SK-N-DZ (cell line): ENCODE data around the gene LAMC3. TPM values are rescaled to one million over a fixed set of nuclear protein-coding genes. Genes with fewer than 3 reads are reported as not detected.

Source experiments
- DNase-seq: peaks from one replicate; pipeline ENCODE4 v3.0.0-alpha.2; 2015; ENCODE audit warnings: low spot score
- polyA plus RNA-seq, 2 experiments: library from polyadenylated mRNA; depleted of rRNA; stranded (reverse); fragments of >200 nt; gene quantifications; 2 replicates each; pipeline ENCODE4 v1.2.3, GENCODE V29; 2014

LAMC3 gene
- 0.50 and 0.74 TPM in 2 replicates for polyA plus RNA-seq (2014; cell fraction: cytosol; rRNA removed)
- 0.31 TPM in 1 of 2 replicates, not detected in the other for polyA plus RNA-seq (2014; cell fraction: nucleus; rRNA removed)

DNA sequence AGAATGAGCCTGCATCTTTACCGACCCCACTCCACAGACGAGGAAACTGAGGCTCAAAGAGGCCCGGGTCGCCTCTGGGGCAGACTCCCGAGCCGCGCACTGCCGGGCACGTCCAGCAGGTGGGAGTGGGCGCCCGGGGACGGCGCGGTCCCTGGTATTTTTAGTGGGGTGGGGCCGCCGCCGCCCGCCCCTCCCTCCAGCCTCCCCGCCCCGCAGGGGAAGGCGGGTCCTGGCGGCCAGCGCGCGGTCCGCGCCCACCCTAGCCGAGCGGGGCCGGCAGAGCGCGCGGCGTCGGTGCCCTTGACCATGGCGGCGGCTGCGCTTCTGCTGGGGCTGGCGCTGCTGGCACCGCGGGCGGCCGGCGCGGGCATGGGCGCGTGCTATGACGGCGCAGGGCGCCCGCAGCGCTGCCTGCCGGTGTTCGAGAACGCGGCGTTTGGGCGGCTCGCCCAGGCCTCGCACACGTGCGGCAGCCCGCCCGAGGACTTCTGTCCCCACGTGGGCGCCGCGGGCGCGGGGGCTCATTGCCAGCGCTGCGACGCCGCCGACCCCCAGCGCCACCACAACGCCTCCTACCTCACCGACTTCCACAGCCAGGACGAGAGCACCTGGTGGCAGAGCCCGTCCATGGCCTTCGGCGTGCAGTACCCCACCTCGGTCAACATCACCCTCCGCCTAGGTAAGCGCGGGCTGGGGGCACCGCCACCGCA is at the start of gene LAMC3:
Gene LAMC3 (plus strand): TSS at position 266 of the 710 bp plus-strand sequence. CDS start 41 bp downstream, at position 307.
- DNase-seq = no peak

DNA sequence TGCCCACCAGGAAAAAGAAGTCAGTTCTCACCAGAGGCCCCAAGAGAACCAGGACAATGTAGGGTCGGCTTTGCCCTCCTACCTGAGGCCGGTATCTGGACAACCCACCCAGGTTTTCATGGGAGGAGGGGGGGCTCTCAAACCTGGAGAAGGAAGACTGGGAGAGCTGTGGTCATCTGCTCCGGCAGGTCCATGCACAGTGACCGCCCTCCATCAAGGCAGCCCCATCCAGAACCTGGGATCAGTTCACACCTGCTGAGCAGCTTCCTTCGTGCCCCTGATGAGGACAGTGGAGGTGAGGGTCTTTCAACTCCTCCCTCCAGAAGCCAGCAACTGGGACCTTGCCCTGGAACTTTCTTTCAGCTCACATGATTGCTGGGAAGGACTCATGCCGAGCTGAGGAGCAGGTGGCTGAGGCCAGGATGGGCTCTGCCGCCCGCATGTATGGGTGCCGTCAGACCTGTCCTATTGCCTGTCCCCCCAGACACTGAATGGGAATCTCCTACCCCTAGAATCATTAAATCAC is 49.1 kb upstream of the LAMC3 start:
- no peak for DNase-seq

DNA sequence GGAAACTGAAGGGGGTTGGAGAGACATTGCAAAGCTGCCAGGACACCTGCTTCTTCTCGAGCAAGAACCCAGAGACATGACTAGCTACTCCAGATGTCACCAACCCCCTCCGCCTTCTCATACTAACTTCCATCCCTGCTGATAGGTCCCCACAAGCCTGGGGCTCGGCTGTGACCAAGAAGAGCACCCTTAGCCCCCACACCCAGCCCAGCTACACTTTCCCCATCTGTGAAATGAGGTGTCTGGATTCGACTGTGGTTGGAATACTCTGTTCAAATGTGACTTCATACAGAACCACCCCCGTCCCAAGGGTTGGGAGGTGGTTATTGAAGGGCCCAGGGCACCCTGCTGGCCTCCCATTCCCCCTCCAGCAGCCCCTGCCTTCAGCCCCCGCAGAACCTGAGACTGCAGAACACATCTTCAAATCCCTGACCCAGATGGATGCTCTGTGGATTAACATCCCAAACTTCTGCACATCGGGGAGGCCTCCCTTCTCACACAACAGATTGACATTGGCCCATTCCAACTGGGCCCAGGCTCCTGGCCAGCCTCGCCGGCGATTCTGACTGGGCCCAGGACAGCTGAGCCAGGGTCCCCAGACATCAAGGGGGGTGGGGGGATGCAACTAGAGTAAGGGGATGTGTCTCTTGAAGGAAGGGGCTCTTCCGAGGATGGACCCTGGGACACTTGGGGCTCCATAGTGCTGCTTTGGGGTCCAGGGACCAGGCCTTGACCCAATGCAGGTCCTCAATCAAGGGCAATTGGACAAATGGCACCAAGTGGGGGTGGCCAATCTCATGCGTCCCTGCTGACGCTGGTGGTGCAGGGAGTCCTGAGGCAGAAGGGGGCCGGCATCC is 48.2 kb upstream of the LAMC3 start:
- no peak for DNase-seq

DNA sequence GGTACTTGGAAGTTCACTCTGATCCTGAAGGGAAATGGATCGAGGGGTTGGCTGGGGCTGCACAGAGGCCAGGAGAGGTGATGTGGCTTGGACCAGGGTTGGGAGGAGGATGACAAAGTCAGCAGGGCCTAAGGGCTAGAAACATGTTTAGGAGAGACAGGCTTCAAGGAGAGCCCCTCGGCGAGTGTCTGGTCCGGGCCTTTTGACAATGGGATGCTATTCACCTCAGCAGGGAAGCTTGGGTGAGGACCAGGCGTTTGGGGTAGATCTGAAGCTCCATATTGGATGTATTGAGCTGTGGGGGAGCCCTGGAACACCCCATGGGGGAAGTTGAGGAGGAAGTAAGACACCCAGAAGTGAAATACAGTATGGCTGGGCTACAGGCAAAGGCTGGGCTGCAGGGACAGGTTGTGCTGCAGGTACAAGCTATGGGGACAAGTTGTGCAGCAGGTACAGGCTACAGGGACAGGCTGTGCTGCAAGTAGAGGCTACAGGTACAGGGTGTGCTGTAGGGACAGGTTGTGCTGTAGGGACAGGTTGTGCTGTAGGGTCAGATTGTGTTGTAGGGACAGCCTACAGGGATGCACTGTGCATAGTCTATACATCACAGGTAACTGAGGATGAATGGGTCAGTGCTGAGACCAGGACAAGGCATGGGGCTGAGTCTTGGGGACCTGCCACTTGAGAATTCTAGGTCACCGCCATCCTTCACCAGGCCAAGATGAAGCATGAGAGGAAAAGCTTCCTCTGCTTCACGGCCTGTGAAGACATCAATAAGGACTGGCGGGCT is 47.3 kb upstream of the LAMC3 start:
- no peak for DNase-seq

DNA sequence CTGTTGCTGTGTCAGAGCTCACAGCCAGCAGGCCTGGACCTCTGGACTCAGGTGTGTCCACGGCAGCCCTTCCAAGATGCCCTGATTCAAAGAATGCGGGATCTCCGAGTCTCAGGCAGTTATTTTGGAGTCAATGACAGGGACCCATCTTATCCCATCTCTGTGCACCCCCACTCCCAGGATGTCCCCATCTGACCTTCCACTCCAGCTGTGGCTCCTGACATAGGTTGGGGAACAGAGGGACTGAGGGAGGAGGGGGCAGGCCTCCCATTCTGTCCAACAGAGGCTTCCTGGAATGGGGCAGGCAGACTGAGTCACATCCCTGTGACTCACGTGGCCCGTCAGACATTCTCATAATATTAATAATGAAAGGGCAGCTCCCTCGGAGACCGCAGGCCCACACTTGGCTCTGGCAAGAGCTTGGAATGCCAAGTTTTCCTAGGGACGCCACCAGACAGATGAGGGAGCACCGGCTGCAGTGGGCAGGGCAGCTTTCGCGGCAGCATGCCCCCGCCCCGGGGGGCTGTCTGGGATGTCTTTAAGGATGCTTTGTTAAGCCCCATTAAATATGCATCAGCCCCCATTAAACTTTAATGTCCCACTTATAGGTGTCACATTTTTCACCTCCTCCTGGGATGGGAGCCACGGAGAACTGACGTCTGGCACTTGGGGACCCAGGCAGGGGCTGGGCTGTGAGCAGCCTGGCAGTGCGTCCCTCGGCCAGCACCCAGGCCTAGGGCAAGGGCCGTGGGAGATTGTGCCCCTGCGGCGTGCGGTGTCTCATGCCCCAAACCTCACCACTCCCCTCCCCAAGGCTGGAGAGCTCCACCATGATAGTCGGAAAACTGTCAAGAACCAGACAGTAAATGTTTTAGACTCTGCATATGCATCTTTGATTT is 46.3 kb upstream of the LAMC3 start:
- no peak for DNase-seq

DNA sequence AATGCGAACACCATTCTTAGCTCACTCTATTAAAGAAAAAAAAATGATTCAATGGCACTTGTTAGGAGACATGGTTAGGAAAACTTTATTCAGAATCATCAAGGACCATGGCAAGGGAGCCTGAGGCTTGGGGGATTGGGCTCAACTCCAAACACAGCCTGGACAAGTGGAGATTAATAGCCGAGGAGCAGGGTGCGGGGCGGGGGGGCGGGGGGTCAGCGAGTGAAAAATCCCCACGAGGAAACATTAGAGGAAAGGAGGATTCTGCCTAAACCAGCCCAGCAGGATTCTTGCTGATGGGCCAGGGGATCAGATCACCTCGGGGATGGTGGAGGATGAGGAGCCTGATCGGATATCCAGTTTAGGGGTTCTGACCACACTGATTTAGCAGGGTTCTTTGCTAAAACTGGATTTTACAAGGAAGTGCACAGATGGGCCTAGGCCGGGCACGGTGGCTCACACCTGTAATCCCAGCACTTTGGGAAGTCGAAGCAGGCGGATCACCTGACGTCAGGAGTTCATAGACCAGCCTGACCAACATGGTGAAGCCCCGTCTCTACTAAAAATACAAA is 45.6 kb upstream of the LAMC3 start:
- no peak for DNase-seq

DNA sequence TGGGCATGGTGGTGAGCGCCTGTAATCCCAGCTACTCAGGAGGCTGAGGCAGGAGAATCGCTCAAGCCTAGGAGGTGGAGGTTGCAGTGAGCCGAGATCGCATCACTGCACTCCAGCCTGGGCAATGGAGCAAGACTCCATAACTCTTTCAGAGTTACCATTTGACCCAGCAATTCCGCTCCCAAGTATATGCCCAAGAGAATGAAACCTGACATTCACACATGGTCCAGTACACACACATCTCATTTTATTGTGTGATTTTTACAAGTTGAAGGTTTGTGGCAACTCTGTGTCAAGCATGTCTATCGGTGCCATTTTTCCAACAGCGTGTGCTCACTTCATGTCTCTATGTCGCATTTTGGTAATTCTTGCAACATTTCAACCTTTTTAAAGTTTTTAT is 45.1 kb upstream of the LAMC3 start:
- no peak for DNase-seq

DNA sequence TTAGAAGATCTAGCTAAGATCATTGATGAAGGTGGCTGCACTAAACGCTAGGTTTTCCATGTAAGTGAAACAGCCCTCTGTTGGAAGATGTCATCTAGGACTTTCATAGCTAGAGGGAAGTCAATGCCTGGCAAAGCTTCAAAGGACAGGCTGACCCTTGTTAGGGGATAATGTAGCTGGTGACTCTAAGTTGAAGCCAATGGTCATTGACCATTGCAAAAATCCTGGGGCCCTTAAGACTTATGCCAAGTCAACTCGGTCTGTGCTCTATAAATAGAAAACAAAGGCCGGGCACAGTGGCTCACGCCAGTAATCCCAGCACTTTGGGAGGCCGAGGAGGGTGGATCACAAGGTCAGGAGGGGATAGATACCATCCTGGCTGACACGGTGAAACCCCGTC is 43.3 kb upstream of the LAMC3 start:
- no peak for DNase-seq

DNA sequence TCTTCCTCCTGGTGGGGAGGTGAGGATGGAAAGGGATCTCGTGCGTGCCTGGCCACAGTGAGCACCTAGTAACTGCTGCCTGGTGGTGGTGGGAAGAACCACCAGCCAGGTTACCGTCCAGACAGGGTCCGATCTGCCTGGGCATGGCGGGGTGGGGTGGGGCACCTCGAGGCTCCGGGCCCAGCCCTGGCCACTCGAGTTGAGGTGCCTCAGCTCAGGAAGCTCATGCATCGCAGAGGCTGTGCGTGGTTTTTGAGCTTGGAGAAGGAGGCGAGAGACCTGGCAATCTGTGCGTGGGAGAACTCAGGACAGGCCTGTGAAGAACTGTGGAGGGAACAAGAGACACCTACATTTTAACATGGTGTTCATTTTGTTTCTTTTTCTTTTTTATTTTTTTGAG is 38.9 kb upstream of the LAMC3 start:
- DNase-seq = no peak

DNA sequence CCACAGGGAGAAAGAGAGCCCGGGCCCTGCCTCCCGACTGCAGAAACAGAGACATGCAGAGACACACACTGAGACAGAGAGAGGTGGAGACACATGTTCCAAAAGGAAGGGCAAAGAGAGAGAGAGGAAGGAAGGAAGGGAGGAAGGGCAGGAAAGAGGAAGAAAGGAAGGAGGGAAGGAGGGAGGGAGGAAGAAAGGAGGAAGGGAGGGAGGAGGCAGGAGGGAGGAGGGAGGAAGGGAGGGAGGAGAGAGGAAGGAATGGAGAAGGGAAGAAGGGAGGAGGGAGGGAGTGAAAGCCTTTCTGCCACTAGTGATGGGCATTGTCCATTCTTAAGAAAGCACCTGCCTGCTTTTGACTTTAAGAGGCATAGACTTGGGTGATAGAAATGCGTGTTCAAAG is 38.1 kb upstream of the LAMC3 start:
- DNase-seq = no peak

DNA sequence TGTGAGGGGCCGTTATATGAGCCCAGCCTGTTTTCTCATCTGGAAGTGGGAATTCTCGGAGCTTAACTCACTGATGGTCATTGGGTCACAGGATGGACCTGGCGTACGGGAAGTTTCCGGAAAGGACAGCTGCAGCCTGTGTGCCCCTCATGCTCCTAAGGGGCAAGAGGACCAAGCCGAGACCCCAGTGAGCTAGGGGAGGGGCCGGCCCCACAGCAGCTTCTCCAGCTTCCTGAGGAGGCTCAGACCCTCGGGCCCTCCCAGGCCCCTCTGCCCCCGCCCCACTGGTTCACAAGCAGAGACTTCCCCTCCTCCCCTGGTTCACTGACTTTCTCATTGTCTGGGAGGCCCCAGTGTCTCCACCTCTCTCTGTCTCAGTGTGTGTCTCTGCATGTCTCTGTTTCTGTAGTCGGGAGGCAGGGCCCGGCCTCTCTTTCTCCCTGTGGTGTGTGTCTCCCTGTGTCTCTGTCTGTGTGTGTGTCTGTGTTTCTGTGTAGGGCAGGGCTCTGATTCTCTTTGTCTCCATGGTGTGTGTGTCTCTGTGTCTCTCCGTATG is 37.6 kb upstream of the LAMC3 start:
- no peak for DNase-seq

DNA sequence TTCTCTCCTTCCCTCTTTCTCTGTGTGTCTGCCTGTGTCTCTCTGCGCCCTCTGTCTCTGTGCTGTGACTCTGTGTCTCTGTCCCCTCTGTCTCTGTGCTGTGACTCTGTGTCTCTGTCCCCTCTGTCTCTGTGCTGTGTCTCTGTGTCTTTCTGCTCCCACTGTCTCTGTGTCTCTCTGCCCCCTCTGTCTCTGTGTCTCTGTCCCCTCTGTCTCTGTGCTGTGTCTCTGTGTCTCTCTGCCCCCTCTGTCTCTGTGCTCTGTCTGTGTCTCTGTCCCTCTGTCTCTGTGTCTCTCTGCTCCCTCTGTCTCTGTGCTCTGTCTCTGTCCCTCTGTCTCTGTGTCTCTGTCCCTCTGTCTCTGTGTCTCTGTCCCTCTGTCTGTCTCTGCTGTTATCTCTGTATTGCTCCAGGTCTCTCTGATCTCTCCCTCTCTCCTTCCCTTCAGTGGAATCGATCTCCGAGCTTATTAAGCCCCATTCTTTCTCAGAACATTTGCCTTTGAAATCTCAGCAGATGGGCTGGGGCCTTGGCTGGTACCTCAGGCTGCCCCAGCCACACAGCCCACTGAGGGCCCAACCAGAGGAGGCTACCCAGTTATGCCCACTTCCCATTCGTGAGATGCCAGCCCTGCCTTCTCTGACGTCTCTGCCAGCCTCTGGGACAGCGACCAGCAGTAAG is 36.6 kb upstream of the LAMC3 start:
- DNase-seq = no peak

DNA sequence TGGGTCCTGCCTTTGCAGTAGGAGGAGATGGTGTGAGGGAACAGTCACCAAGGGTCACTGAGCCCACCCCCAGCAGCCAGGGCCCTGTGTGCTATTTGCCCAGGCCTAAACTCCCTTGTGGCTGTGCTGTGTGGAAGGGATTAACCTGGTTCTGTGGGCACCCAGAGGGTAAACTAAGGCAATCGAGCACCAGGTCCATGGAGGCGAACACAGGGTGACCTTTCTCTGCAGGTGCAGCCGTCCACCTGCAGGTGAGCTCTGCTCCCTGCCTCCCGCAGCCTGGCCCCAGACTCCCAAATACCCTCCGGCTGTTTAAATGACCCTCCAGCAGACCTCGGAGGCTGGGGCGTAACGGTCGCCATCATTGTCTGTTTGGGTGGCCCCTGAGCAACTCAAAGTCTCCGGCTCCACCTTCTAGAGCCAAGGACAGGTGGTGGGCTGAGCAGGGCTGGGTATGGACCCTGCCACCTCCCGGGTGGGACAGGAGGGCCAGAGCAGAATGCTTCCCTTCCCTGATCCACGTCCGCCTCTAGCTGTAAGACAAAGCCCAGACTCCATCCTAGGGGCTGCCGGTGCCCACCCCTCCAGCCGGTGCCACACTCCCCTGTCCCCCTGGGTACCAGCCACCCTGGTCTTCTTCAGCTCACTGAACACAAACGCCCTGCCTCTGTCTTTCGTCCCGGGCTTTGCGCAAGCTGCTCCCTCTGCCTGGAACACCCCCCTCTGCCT is 35.9 kb upstream of the LAMC3 start:
- DNase-seq = no peak

DNA sequence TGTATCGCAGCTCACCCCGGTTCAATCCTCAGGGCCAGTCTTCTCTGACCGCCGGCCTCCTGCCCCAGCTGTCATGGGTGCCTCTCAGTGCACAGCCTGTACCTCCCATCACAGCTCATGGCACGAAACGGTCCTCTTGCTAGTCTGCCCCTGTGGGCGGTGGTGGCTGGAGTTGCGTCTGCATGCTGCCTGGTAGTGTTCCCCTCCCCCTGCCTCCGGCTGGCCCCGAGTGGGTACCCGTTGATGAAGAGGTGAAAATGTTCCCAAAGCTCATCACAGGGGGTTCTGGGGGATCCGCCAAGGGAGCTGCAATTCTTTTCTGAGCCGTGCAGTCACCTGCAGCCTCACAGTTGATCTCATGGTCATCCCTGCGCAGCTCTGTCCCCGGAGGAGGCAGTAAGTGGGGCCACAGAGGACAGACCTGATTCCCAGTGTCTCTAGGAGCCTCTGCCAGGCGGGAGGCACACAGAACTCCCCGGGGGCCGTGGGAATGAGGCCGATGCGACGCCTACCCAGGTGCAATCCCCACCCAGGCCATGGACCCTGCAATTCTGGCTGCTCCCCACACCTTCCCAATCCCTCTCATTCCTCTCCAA is 35.2 kb upstream of the LAMC3 start:
- DNase-seq = no peak

DNA sequence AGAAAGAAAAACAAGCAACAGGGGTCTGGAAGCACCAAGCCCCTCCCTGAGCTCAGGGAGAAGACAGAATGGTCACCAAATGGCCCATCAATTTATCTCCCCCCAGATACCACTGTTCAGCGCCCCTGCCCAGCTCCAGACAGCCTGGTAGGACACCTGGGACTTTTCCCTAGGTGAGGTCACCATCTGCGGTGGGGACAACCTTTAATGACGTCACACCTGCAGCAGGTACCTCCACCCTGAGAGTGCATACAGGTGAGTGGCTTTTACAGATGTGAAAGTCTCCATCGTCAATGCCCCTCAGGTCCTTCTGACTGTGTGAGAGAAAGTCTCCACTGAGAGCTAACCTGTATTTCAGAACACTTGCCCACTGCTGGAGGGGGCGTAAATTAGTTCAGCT is 34.3 kb upstream of the LAMC3 start:
- DNase-seq = no peak

DNA sequence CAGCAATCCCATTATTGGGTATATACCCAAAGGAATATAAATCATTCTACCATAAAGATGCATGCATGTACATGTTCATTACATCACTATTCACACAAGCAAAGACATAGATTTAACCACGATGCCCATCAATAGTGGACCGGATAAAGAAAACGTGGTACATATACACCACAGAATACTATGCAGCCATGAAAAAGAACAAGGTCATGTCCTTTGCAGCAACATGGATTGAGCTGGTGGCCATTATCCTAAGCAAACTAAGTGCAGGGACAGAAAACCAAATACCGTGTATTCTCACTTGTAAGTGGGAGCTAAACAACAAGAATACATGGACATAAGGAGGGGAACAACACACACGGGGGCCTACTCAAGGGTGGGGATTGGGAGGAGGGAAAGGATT is 33.8 kb upstream of the LAMC3 start:
- no peak for DNase-seq

DNA sequence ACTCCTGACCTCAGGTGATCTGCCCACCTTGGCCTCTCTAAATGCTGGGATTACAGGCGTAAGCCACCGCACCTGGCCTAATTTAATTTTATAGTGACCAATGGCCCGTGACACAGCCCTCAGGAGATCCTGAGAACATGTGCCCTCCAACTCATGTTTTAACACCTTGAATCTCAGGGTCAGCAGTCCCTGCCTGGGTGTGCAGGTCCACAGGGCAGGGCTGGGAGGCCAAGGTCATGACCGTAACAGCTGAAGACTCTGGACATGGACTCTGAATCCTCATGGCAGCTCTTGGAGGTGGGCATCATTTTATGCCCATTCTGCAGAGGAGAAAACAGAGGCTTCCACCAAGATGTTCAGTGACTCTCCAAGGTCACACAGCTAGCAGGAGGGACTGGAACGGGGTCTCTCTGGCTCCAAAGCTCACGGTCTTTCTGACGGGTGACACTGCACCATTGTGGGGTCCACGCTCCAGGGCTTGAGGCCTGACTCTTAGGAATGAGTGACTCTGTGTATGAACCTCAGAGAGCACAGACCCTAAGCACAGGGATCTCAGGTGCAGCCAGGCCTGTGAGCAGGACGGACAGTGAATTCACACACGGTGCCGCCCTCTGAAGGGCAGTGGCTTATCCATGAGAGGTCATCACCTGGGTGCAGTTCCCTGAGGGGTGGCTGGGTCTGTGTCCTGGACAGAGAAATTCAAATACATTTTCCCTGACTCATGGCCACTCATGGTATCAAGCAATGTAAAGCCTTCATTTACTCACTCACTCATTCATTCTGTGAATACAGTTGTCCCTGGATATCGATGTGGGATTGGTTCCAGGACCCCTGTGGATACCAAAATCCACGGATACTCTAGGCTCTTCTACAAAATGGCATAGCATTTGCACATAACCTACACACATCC is 32.8 kb upstream of the LAMC3 start:
- DNase-seq = no peak
